ENCODE results near the gene METTL1.

DNA sequence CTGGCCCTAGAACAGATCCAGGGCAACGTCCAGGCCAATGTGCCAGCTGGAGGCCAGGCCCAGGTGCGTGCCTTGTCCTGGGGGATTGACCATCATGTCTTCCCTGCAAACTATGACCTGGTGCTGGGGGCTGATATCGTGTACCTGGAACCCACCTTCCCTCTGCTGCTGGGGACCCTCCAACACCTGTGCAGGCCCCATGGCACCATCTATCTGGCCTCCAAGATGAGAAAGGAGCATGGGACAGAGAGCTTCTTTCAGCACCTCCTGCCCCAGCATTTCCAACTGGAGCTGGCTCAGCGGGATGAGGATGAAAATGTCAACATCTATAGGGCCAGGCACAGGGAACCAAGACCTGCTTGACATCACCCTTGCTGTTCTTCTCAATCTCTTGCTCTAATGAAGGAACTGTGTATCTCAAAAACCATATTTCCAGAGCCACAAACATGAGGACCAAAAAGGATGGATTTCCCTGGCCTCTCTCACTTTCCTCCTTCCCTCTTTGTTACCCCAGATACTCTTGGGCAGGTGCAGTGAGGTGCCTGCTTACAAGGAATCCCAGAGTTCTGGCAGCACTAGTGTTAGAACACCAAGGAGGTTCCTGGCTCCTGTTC, 8.5 kb upstream of the METTL1 start:
- TF ChIP-seq, protein P1, sequence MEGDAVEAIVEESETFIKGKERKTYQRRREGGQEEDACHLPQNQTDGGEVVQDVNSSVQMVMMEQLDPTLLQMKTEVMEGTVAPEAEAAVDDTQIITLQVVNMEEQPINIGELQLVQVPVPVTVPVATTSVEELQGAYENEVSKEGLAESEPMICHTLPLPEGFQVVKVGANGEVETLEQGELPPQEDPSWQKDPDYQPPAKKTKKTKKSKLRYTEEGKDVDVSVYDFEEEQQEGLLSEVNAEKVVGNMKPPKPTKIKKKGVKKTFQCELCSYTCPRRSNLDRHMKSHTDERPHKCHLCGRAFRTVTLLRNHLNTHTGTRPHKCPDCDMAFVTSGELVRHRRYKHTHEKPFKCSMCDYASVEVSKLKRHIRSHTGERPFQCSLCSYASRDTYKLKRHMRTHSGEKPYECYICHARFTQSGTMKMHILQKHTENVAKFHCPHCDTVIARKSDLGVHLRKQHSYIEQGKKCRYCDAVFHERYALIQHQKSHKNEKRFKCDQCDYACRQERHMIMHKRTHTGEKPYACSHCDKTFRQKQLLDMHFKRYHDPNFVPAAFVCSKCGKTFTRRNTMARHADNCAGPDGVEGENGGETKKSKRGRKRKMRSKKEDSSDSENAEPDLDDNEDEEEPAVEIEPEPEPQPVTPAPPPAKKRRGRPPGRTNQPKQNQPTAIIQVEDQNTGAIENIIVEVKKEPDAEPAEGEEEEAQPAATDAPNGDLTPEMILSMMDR (conservative IDR thresholded peaks at IDR 0.05; ENCODE audit: low read length), result no peak
- no peak for TF ChIP-seq EZH2phosphoT487 (IDR thresholded peaks at IDR 0.05; ENCODE audit: borderline replicate concordance)

Measured in Loucy (cell line).